DOHH2 (cell line): ENCODE measurements around the gene STMN3.

Experiments
- CTCF ChIP-seq: fragments of 200-600 bp; sonication (generic); IDR thresholded peaks from one replicate; pipeline ENCODE4 v1.5.1; 2014; ENCODE audit warnings: antibody characterized with exemption, mild to moderate bottlenecking, low read depth, low read length; ENCODE audit not compliant: poor library complexity, severe bottlenecking
- EZH2phosphoT487 ChIP-seq: fragments of 200-600 bp; sonication (generic); IDR thresholded peaks from 2 replicates; pipeline ENCODE4 v1.6.1; 2017; ENCODE audit warnings: borderline replicate concordance, mild to moderate bottlenecking, antibody characterized with exemption, low read length, moderate library complexity, mixed read lengths

GRCh38 chr20:63680427-63680826, 27.2 kb upstream of the STMN3 start:
- TF ChIP-seq CTCF, result no peak
- TF ChIP-seq EZH2phosphoT487, result no peak
